C4-2B (cell line): ENCODE results near the gene TMEM33.

ENCODE experiments used
- CTCF ChIP-seq: fragments of 450-650 bp; conservative IDR thresholded peaks from 2 replicates; pipeline ENCODE4 v1.5.1; 2017; ENCODE audit warnings: mild to moderate bottlenecking
- ZFX ChIP-seq: fragments of 450-650 bp; IDR thresholded peaks from 2 replicates; pipeline ENCODE4 v1.6.1; 2017

GRCh38 chr4:41998019-41998418 lies 62.8 kb downstream of the TMEM33 start:
- TF ChIP-seq CTCF: no peak
- no peak for TF ChIP-seq ZFX
